Stimulated activated CD8-positive, alpha-beta memory T cell treated with anti-CD3 and anti-CD28 coated beads, Interleukin-12 subunit alpha, Interleukin-12 subunit beta, amount 100 ng/mL, for 4 hours (primary cell): ENCODE measurements around the gene TRIM48.
"Not testable (repeated sequence)": the region's sequence is repeated elsewhere in the genome, so short reads cannot be mapped to it uniquely, and the experiment has no call there.

Experiments used
- DNase-seq: peaks from one replicate; pipeline ENCODE4 v3.0.0-alpha.2; 2020; ENCODE audit warnings: low read depth

TRIM48 gene, protein sequence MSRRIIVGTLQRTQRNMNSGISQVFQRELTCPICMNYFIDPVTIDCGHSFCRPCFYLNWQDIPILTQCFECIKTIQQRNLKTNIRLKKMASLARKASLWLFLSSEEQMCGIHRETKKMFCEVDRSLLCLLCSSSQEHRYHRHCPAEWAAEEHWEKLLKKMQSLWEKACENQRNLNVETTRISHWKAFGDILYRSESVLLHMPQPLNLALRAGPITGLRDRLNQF

DNA sequence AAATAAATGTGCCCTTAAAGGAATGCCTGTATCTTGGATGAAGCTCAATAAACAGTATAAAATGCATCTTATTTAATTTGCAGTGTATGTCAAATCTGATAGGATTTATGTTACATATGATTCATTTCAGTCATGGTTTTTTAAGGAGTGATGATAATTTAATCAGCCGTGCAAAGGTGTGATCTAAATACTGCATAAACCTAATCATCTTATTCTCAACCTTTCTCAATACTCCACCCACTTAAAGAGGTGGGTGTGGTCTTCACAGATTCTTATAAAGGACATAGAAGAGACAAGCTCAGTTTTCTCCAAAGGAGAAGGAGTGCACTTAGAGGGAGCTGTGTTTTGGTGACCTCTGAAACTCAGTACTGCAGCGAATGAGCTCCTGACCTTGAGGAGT lies at the start of gene TRIM48:
TSS of gene TRIM48 (plus strand) at position 301 of the 400 bp plus-strand sequence. CDS start 113 bp downstream, outside the sequence.
- not testable (repeated sequence) for DNase-seq

DNA sequence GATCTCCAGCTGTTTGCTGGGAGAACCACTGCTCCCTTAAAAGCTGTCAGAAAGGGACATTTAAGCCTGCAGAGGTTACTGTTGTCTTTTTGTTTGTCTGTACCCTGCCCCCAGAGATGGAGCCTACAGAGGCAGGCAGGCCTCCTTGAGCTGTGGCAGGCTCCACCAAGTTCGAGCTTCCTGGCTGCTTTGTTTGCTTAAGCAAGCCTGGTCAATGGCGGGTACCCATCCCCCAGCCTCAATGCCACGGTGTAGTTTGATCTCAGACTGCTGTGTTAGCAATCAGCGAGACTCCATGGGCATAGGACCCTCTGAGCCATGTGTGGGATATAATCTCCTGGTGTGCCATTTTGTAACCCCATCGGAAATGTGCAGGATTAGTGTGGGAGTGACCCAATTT lies 23.6 kb upstream of the TRIM48 start:
- DNase-seq = not testable (repeated sequence)

DNA sequence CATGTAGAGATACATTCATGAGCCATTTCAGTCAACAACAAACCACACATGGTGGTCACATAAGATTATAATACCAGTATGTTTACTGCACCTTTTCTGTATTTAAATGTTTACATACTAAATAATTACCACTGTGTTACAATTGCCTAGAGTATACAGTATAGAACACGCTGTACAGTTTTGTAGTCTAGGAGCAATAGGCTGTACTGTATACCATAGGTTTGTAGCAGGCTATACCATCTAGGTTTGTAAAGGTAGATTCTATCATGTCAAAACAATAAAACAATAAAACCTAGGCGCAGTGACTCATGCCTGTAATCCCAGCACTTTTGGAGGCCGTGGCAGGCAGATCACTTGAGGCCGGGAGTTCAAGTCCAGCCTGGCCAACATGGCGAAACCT lies 1.1 kb downstream of the TRIM48 start:
- DNase-seq = no peak
